CD4-positive, CD25-positive, alpha-beta regulatory T cell (primary cell): ENCODE results near the gene UPB1. TPM values are rescaled to one million over a fixed set of nuclear protein-coding genes. Genes with fewer than 3 reads are reported as not detected.

Experiments
- polyA plus RNA-seq, 4 donors: library from polyadenylated mRNA; unstranded; fragments of 300-500 nt; fragmentation: Illumina TruSeq; gene quantifications; one replicate each; pipeline ENCODE4 v1.2.3, GENCODE V29; 2021
- total RNA-seq: library from RNA; stranded (reverse); gene quantifications from one replicate; pipeline ENCODE4 v1.2.3, GENCODE V29; 2022

Gene UPB1
- total and polyA plus RNA-seq, 5 donors from 2014 or later, result 3.8 TPM; not detected in 4

Other genes starting within 250 kb of the UPB1 start
- 39.6 TPM for gene SPECC1L, start 224.5 kb upstream of the UPB1 start, total RNA-seq
- 1 to 10 TPM; 4.1 to 8.6 (median 5.5) TPM for gene SPECC1L, start 224.5 kb upstream of the UPB1 start, polyA plus RNA-seq
- gene ADORA2A, start 67.7 kb upstream of the UPB1 start, total RNA-seq, result 31.2 TPM
- gene ADORA2A, start 67.7 kb upstream of the UPB1 start, polyA plus RNA-seq, result 100 to 1,000 TPM in 1 of 4 donors, 10 to 100 TPM in 3; 88.4 to 101 (median 94.5) TPM
- gene GUCD1, start 59.8 kb downstream of the UPB1 start, total RNA-seq, result 69.6 TPM
- gene GUCD1, start 59.8 kb downstream of the UPB1 start, polyA plus RNA-seq, result 10 to 100 TPM; 45.1 to 61.4 (median 54.4) TPM
- 41.0 TPM for gene SNRPD3, start 60.7 kb downstream of the UPB1 start, total RNA-seq
- gene SNRPD3, start 60.7 kb downstream of the UPB1 start, polyA plus RNA-seq, result 100 to 1,000 TPM in 1 of 4 donors, 10 to 100 TPM in 3; 77.9 to 101 (median 91.5) TPM
- gene LRRC75B, start 97.7 kb downstream of the UPB1 start, total RNA-seq, result not detected
- gene LRRC75B, start 97.7 kb downstream of the UPB1 start, polyA plus RNA-seq, result under 1 TPM in 1 of 4 donors, not detected in 3; 0.29 TPM
- 23.4 TPM for gene GGT1, start 107.9 kb downstream of the UPB1 start, total RNA-seq
- 10 to 100 TPM; 12.9 to 17.0 (median 16.5) TPM for gene GGT1, start 107.9 kb downstream of the UPB1 start, polyA plus RNA-seq